Naive thymus-derived CD8-positive, alpha-beta T cell (primary cell): ENCODE data around the gene LMBR1. TPM values are rescaled to one million over a fixed set of nuclear protein-coding genes. Genes with fewer than 3 reads are reported as not detected.

ENCODE experiments used
- ATAC-seq, 2 donors: fragments of 150-1000 bp; cut with Tn5 transposase in 1 of 2; sonication (Bioruptor Pico), chemical (Tn5 transposase) in 1 of 2; 1 replicate in 1 of 2; 2 replicates in 1 of 2; pipeline ENCODE4 v1.10.0; 2021; ENCODE audit warnings: mild to moderate bottlenecking in 2 of 2, moderate library complexity in 2 of 2
- POLR2A ChIA-PET: fragments of 350-600 bp; sonication (Branson Sonifier 250); formaldehyde crosslinking; loops from one replicate; lab custom pipeline; 2021; ENCODE audit warnings: antibody characterized with exemption; lab: Charles Lee
- DNase-seq, 10 donors: peaks; one replicate each; pipeline versions ENCODE4 v3.0.0 to v3.0.0-alpha.2; 2020 to 2022
- H3K27ac Mint-ChIP-seq, 10 donors: one replicate each; pipeline ENCODE4 v1.8.0; 2020 to 2022; ENCODE audit warnings: mild to moderate bottlenecking in 10 of 10, mixed read lengths in 10 of 10, moderate library complexity in 4 of 10, inconsistent platforms in 1 of 10
- H3K27me3 Mint-ChIP-seq, 5 donors: one replicate each; pipeline ENCODE4 v1.8.0; 2021 to 2022; ENCODE audit warnings: mixed read lengths in 5 of 5
- H3K36me3 Mint-ChIP-seq, 3 donors: one replicate each; pipeline ENCODE4 v1.8.0; 2020 to 2022; ENCODE audit warnings: mixed read lengths in 3 of 3, mild to moderate bottlenecking in 2 of 3, inconsistent platforms in 1 of 3
- H3K4me1 Mint-ChIP-seq, 4 donors: one replicate each; pipeline ENCODE4 v1.8.0; 2021 to 2022; ENCODE audit warnings: mixed read lengths in 4 of 4
- H3K4me3 Mint-ChIP-seq, 10 donors: one replicate each; pipeline ENCODE4 v1.8.0; 2020 to 2022; ENCODE audit warnings: mild to moderate bottlenecking in 10 of 10, mixed read lengths in 10 of 10, moderate library complexity in 6 of 10, inconsistent platforms in 1 of 10
- H3K9me3 Mint-ChIP-seq, 9 donors: one replicate each; pipeline ENCODE4 v1.8.0; 2020 to 2022; ENCODE audit warnings: mixed read lengths in 9 of 9, mild to moderate bottlenecking in 3 of 9, inconsistent platforms in 1 of 9, moderate library complexity in 1 of 9
- polyA plus RNA-seq, 3 donors: library from polyadenylated mRNA; unstranded; fragments of 300-500 nt; fragmentation: Illumina TruSeq; gene quantifications; one replicate each; pipeline ENCODE4 v1.2.3, GENCODE V29; 2021
- total RNA-seq, 8 experiments: library from RNA in 2 of 8; stranded (reverse) in 2 of 8; gene quantifications; one replicate each; pipeline ENCODE4 v1.2.3 and lab custom pipeline; 2021 to 2026

Gene LMBR1
- total and polyA plus RNA-seq, 5 experiments from 2014 or later: 41.9 to 157 (median 45.9) TPM

DNA sequence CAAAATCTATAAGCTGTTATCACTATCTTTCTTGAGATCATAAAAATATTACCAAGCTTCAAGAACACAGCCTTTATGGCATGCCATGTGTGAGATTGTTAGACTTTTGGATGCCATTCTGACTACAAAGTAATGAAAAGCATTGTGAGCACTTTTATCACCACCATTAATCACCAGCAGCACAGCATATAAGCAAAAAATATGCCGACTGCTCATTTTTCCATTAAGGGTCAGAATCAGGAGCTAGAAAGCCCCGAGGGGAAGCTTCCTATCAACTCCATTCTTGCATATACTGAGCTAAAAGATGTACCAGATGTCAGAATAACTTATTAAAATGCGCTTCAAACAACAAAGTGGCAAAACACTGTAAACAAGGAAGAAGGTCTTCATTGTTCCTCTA is 114.3 kb downstream of the LMBR1 start:
- ATAC-seq (no peak), DNase-seq (no peak)
- H3K9me3 Mint-ChIP-seq: peaks cover 0 to 3% (median 0%) of the 10 kb centered on the region in 9 donors
- H3K27ac Mint-ChIP-seq: no peak overlapping the region
- peaks cover 14 to 35% (median 26%) of the 10 kb centered on the region in 4 donors for H3K4me1 Mint-ChIP-seq
- H3K27me3 Mint-ChIP-seq: no peaks in the 10 kb centered on the region
- H3K36me3 Mint-ChIP-seq: peaks cover 18 to 41% (median 35%) of the 10 kb centered on the region in 3 donors
- H3K4me3 Mint-ChIP-seq: no peak overlapping the region
- POLR2A ChIA-PET: interaction anchor here (0.6 kb wide), 1 partner anchor 625 kb away, joined by 8 read pairs; no protein-coding TSS in a partner anchor

DNA sequence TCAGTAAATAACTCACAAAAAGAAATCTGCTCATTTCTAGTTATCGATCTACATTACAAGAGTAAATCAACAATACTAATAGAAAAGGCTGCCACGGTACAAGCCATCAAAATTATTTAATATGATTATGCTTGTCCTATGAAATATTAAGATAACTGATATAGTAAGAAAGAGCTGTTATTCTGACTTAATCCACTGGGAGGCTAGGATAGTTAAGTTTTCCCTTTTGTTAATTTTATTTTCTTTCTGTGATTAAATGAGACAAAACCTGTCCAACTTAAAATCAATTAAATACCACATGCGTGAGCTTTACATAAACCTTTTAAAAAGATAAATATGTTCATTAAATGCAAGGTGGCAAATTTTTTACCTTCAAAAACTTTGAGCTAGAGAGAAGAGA is 114.8 kb downstream of the LMBR1 start:
- Mint-ChIP-seq H3K4me3 (no peak overlapping the region), H3K9me3 (peaks cover 0 to 3% (median 0%) of the 10 kb centered on the region in 9 donors), H3K4me1 (peaks cover 17 to 40% (median 27%) of the 10 kb centered on the region in 4 donors), H3K36me3 (peaks cover 20 to 39% (median 35%) of the 10 kb centered on the region in 3 donors), H3K27ac (peak overlapping the region in 1 of 10 donors; percentile 37), H3K27me3 (no peaks in the 10 kb centered on the region)
- ATAC-seq (no peak), DNase-seq (no peak)
- POLR2A ChIA-PET: no interaction called here

DNA sequence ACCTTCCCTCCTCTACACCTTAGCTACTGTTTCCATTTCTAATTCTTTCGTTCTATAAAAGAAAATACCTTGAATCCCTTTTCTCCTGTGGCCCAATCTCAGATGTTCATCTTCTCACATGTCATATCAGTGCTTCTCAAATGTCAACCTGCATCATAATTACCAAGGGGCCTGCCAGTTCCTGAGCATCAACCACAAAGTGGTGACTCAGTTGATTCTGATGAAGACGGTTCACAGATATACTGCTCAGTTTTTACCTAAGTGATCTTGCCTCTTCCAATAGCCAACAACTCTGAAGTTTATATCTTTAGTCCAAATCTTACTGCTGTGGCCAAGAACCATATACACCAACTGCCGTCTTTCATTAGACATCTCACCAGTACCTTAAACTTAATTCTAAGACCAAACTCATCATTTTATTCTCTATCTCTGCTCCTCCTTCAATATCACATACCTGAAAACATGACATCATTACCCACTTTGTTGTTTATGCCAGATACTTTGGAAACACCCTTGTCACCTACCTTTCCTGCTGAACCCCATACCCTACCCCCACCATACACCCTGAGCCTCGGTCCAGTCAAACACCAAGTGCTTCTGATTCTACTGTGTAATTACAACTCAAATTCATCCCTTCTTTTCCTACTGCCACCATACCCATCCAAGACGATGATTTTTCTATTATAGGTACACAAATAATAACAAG is 115.5 kb downstream of the LMBR1 start:
- ATAC-seq: no peak
- Mint-ChIP-seq H3K27me3 (no peaks in the 10 kb centered on the region), H3K36me3 (peaks cover 20 to 32% (median 31%) of the 10 kb centered on the region in 3 donors), H3K4me1 (peaks cover 17 to 41% (median 27%) of the 10 kb centered on the region in 4 donors), H3K9me3 (peaks cover 0 to 3% (median 0%) of the 10 kb centered on the region in 9 donors), H3K27ac (peak overlapping the region in 5 of 10 donors; percentile 3 to 85 (median 37)), H3K4me3 (peak overlapping the region in 1 of 10 donors; percentile 33)
- POLR2A ChIA-PET: no interaction called here
- no peak for DNase-seq

DNA sequence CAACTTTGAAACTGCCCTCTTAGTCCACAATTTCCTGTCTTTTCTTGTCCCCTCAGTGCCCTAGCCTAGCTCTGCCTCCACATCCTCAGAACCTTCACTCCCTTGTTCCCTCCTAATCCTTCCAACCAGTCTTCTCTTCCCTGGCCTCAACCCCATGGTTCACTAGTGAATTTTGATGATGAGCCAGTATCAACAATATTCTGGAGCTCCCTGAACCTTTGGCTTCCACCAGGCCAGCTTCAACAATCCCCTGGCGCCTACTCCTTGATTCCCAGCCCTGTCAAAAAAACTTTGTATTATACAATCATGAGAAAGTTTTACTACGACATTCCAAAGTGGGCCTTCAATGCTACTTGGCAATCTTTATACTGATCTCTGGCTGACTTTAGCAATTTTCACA is 116.5 kb downstream of the LMBR1 start:
- peaks cover 13 to 45% (median 29%) of the 10 kb centered on the region in 4 donors for H3K4me1 Mint-ChIP-seq
- no peak overlapping the region for H3K4me3 Mint-ChIP-seq
- POLR2A ChIA-PET: no interaction called here
- H3K27me3 Mint-ChIP-seq: no peaks in the 10 kb centered on the region
- H3K36me3 Mint-ChIP-seq: peaks cover 20 to 34% (median 30%) of the 10 kb centered on the region in 3 donors
- ATAC-seq: no peak
- no peak for DNase-seq
- peaks cover 0 to 3% (median 0%) of the 10 kb centered on the region in 9 donors for H3K9me3 Mint-ChIP-seq
- peak overlapping the region in 2 of 10 donors; percentile 0 to 33 for H3K27ac Mint-ChIP-seq

DNA sequence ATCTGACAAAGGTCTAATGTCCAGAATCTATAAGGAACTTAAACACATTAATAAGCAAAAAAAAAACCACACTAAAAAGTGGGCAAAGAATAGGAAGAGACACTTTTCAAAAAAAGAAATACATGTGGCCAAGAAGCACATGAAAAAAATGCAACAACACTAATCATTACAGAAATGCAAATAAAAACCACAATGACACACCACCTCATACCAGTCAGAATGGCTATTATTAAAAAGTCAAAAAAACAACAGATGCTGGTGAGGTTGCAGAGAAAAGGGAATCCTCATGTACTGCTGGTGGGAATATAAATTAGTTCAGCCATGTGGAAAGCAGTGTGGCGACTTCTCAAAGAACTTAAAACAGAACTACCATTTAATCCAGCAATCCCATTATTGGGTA is 119.0 kb downstream of the LMBR1 start:
- Mint-ChIP-seq H3K4me1 (peaks cover 18 to 61% (median 29%) of the 10 kb centered on the region in 4 donors), H3K27me3 (no peaks in the 10 kb centered on the region), H3K4me3 (peak overlapping the region in 1 of 10 donors; percentile 44), H3K36me3 (peaks cover 20 to 32% (median 26%) of the 10 kb centered on the region in 3 donors), H3K27ac (peak overlapping the region in 1 of 10 donors; percentile 16), H3K9me3 (peaks cover 0 to 3% (median 0%) of the 10 kb centered on the region in 9 donors)
- POLR2A ChIA-PET: no interaction called here
- ATAC-seq (no peak), DNase-seq (no peak)

DNA sequence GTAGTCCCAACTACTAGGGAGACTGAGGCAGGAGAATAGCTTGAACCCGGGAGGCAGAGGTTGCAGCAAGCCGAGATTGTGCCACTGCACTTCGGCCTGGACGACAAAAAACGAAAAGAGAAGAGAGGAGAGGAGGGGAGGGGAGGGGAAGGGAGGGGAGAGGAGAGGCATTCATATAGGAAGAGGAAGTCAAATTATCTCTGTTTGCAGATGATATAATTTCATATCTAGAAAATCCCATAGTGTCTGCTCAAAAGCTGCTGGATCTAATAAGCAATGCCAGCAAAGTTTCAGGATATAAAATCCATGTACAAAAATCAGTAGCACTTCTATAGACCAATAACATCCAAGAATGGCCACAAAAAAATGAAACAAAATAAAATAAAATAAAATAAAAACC is 120.3 kb downstream of the LMBR1 start:
- no peak for DNase-seq
- no peak overlapping the region for H3K27ac Mint-ChIP-seq
- peaks cover 16 to 28% (median 23%) of the 10 kb centered on the region in 3 donors for H3K36me3 Mint-ChIP-seq
- POLR2A ChIA-PET: no interaction called here
- H3K9me3 Mint-ChIP-seq: peaks cover 0 to 3% (median 0%) of the 10 kb centered on the region in 9 donors
- ATAC-seq: no peak
- no peaks in the 10 kb centered on the region for H3K27me3 Mint-ChIP-seq
- no peak overlapping the region for H3K4me3 Mint-ChIP-seq
- peaks cover 18 to 58% (median 27%) of the 10 kb centered on the region in 4 donors for H3K4me1 Mint-ChIP-seq

DNA sequence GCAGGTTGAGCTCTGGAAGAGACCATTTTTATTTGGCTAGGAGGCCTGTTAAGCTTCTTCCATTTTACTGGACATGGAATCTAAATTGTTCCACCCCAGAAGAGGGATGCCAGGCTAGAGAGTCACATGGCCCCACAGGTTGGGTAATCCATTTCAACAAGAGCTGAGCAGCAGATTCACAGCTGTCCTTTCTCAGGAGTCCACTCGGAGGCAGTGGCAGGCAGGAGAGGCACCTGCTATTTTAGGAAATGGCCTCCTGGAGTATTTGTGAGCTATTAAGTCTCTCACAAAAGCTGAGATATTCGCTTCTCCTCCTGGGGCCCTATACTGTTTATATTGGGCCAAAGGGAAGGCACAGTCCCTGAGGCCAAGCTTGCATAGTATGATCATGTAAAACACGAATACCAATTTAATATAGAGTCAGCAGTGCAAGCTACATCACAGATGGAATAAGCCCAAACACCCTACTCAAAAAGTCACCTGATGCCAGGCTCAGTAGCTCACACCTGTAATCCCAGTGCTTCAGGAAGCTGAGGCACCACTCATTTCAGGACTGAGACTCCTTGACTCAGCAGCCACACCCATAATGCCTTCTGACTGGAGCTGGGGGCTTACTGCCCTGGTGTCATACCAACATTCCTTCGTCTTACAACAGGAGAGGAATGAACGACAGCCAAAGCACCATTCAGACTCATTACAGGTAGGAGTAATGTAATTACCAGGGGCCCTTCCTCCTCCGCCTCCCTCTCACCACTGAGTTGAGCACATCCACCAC is 124.1 kb downstream of the LMBR1 start:
- Mint-ChIP-seq H3K27ac (peak overlapping the region in 2 of 10 donors; percentile 20 to 78), H3K4me1 (peaks cover 16 to 54% (median 20%) of the 10 kb centered on the region in 4 donors), H3K9me3 (peaks cover 0 to 3% (median 0%) of the 10 kb centered on the region in 9 donors), H3K4me3 (no peak overlapping the region), H3K27me3 (no peaks in the 10 kb centered on the region), H3K36me3 (peaks cover 4 to 23% (median 8%) of the 10 kb centered on the region in 3 donors)
- ATAC-seq (no peak), DNase-seq (no peak)
- POLR2A ChIA-PET: interaction anchor here (0.8 kb wide), 1 partner anchor 180 kb away, joined by 3 read pairs; the partner anchor contains the start of gene NOM1

DNA sequence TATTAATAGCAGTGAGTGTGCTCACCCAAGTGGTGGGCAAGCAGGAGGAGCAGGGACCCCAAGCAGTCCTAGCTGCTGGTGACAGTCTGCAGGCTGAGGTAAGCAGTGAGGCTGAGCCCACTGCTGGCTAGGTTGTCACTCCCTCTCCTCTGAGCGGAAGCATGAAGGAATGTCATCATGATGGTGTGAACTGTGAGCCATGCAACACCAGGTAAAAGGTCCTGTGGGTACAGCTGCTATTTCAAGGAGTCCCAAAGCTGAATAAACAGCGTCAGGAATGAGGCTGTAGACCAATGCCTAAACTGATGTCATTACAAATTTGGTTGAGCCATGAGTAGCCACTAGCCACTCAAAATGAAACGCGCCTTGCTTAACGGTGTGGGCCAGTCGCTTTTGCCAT is 126.3 kb downstream of the LMBR1 start:
- Mint-ChIP-seq H3K4me3 (no peak overlapping the region), H3K27me3 (no peaks in the 10 kb centered on the region), H3K27ac (peak overlapping the region in 1 of 10 donors; percentile 59), H3K36me3 (peaks cover 9 to 35% (median 11%) of the 10 kb centered on the region in 3 donors), H3K4me1 (peaks cover 4 to 37% (median 13%) of the 10 kb centered on the region in 4 donors), H3K9me3 (no peaks in the 10 kb centered on the region)
- no peak for ATAC-seq
- POLR2A ChIA-PET: interaction anchor here (0.6 kb wide), 1 partner anchor 182 kb away, joined by 3 read pairs; no protein-coding TSS in a partner anchor
- DNase-seq: no peak

DNA sequence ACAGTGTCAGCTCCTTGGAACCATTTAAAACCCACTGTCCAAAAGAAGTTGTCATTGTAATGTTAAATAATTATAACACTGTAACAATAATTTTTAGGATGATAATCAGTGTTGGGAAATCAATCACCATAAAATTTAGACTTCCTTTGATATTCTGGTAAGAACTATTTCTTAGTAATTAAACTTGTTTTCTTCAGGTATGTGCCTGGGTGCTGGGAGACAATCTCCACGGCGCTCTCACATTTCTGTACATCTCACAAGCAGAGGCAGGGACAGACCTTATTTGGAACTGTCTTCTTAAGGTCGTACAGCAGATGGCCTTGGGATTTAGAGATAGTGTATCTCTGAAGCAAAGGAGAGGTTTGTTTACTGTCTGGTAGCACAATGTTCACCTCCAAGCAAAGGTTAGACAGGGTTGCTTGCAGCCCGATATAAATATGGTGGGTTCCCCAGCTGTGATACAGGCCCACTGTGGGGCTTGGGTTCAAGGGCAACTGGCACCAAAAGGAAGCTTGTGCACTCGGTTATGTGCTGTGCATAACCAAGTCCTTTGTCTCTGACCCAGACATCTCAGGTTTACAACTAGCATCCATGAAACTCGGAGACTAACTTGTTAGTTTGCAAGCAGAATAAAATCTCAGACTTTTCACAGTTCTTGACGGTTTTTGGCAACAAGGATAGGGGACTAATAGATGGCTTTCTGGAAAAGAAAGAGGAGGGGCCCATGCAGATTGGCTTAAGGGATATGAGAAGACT is 126.9 kb downstream of the LMBR1 start:
- ATAC-seq (no peak), DNase-seq (no peak)
- H3K36me3 Mint-ChIP-seq: peaks cover 9 to 36% (median 14%) of the 10 kb centered on the region in 3 donors
- H3K4me1 Mint-ChIP-seq: peaks cover 2 to 31% (median 9%) of the 10 kb centered on the region in 4 donors
- H3K4me3 Mint-ChIP-seq: no peak overlapping the region
- no peaks in the 10 kb centered on the region for H3K9me3 Mint-ChIP-seq
- peak overlapping the region in 2 of 10 donors; percentile 52 to 59 for H3K27ac Mint-ChIP-seq
- POLR2A ChIA-PET: no interaction called here
- H3K27me3 Mint-ChIP-seq: no peaks in the 10 kb centered on the region

DNA sequence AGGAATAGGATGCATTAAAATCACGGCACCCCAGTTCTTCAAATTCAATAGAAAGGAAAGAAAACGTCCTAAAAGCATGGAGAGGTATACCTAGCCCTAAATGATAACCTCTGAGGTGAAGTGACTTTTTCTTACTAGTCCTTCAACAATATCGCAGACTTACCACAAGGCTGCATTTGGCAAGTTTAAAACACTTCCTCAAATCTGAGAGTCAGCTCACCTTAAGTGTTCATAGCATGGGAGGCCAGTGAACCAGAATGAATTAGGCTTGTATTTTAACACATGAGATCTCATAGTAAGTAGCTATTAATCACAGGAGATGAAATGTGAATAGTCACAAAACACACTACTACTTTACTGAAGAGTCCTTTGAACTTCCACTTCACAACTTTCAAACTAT is 128.2 kb downstream of the LMBR1 start:
- H3K9me3 Mint-ChIP-seq: peaks cover 0 to 10% (median 5%) of the 10 kb centered on the region in 9 donors
- H3K27ac Mint-ChIP-seq: peak overlapping the region in 1 of 10 donors; percentile 52
- peaks cover 2 to 19% (median 7%) of the 10 kb centered on the region in 4 donors for H3K4me1 Mint-ChIP-seq
- H3K36me3 Mint-ChIP-seq: peaks cover 22 to 48% (median 25%) of the 10 kb centered on the region in 3 donors
- no peaks in the 10 kb centered on the region for H3K27me3 Mint-ChIP-seq
- no peak overlapping the region for H3K4me3 Mint-ChIP-seq
- no peak for ATAC-seq
- POLR2A ChIA-PET: no interaction called here
- DNase-seq: no peak

DNA sequence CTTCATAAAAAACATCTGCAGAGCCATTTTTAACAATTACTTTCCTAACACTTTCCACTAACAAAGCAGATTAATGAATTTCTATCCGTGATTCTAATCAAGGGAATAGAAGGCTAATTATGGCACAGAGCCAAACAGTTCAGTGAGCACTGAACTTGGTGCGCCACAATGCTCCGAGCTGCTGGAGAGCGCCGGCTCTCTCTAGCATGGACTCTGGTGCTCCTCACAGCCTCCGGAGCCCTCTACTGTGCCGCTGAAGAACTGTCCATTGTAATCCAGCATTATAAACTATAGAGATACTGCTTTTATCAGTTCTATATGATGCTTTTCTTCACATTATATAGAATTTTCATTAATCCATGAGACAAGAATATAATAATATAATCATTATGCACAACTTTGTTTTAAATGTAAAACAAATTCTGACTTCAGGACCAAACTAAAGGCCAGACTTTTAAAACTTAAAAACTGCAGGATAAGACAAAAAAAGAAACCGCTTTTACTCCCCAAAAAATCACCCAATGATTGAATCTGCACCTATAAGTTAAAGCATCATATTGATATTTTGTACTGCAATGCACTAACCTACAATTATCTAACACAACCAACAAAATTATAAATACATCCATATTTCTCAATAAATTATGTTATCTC is 128.8 kb downstream of the LMBR1 start:
- H3K27me3 Mint-ChIP-seq: no peaks in the 10 kb centered on the region

More for the DNA sequence above, 128.8 kb downstream of the LMBR1 start:
- no peak overlapping the region for H3K4me3 Mint-ChIP-seq
- POLR2A ChIA-PET: no interaction called here
- DNase-seq (no peak), ATAC-seq (no peak)
- H3K36me3 Mint-ChIP-seq: peaks cover 25 to 53% (median 32%) of the 10 kb centered on the region in 3 donors
- H3K4me1 Mint-ChIP-seq: peaks cover 0 to 12% (median 2%) of the 10 kb centered on the region in 4 donors
- peaks cover 0 to 13% (median 6%) of the 10 kb centered on the region in 9 donors for H3K9me3 Mint-ChIP-seq
- H3K27ac Mint-ChIP-seq: peak overlapping the region in 1 of 10 donors; percentile 11
